Neural cell (in vitro differentiated cells): ENCODE results near the gene SERINC4. TPM values are rescaled to one million over a fixed set of nuclear protein-coding genes. Genes with fewer than 3 reads are reported as not detected.
"Not testable (repeated sequence)": the region's sequence is repeated elsewhere in the genome, so short reads cannot be mapped to it uniquely, and the experiment has no call there.

Experiments
- H2AFZ ChIP-seq: fragments of 200-600, 300-800 bp; sonication (generic), shearing (Covaris generic); 2 replicates; pipeline ENCODE4 v1.6.0; 2014; ENCODE audit warnings: low read depth, mild to moderate bottlenecking, antibody characterized with exemption, low read length, moderate library complexity
- H3F3A ChIP-seq: fragments of 200-600 bp; shearing (Covaris generic); 2 replicates; pipeline ENCODE4 v1.6.1; 2016; ENCODE audit warnings: mild to moderate bottlenecking, moderate library complexity, mixed read lengths, antibody characterized with exemption, low read length; ENCODE audit not compliant: insufficient read depth, poor library complexity, severe bottlenecking
- H3K27ac ChIP-seq: fragments of 200-600, 300-800 bp; sonication (generic), shearing (Covaris generic); 2 replicates; pipeline ENCODE4 v1.5.1; 2014; ENCODE audit warnings: mild to moderate bottlenecking, low read length, moderate library complexity
- H3K27me3 ChIP-seq: fragments of 300-800, 200-600 bp; sonication (generic), shearing (Covaris generic); 2 replicates; pipeline ENCODE4 v1.6.0; 2014; ENCODE audit warnings: mild to moderate bottlenecking, low read depth, low read length, moderate library complexity; ENCODE audit not compliant: insufficient read depth
- H3K36me3 ChIP-seq: fragments of 300-800, 200-600 bp; sonication (generic), shearing (Covaris generic); 2 replicates; pipeline ENCODE4 v1.5.1; 2014; ENCODE audit warnings: mild to moderate bottlenecking, antibody characterized with exemption, low read length, moderate library complexity; ENCODE audit not compliant: insufficient read depth
- H3K4me2 ChIP-seq: fragments of 300-800, 200-600 bp; sonication (generic), shearing (Covaris generic); 2 replicates; pipeline ENCODE4 v1.6.0; 2014; ENCODE audit warnings: mild to moderate bottlenecking, low read length
- H3K4me3 ChIP-seq: fragments of 300-800, 200-600 bp; sonication (generic), shearing (Covaris generic); 2 replicates; pipeline ENCODE4 v1.5.1; 2014; ENCODE audit warnings: mild to moderate bottlenecking, low read length, moderate library complexity
- H3K79me2 ChIP-seq: fragments of 200-600 bp; shearing (Covaris generic); replicated peaks from 2 replicates; pipeline ENCODE4 v1.6.0; 2014; ENCODE audit warnings: mild to moderate bottlenecking, low read length, moderate library complexity; ENCODE audit not compliant: insufficient read depth
- H3K9ac ChIP-seq: fragments of 300-800, 200-600 bp; sonication (generic), shearing (Covaris generic); 2 replicates; pipeline ENCODE4 v1.6.1; 2016; ENCODE audit warnings: mild to moderate bottlenecking, low read length, mixed read lengths
- H3K9me2 ChIP-seq: fragments of 200-600 bp; shearing (Covaris generic); 2 replicates; pipeline ENCODE4 v1.6.1; 2016; ENCODE audit warnings: mild to moderate bottlenecking, low read length, mixed read lengths; ENCODE audit not compliant: insufficient read depth
- H3K9me3 ChIP-seq: fragments of 200-600, 300-800 bp; sonication (generic), shearing (Covaris generic); 2 replicates; pipeline ENCODE4 v1.6.1; 2016; ENCODE audit warnings: mild to moderate bottlenecking, mixed run types, low read length, moderate library complexity, mixed read lengths
- H4K20me1 ChIP-seq: fragments of 200-600 bp; shearing (Covaris generic); 2 replicates; pipeline ENCODE4 v1.6.1; 2016; ENCODE audit warnings: mild to moderate bottlenecking, mixed run types; ENCODE audit not compliant: insufficient read depth
- EZH2 ChIP-seq: fragments of 200-600, 300-800 bp; shearing (Covaris generic), sonication (generic); IDR thresholded peaks from 2 replicates; pipeline ENCODE4 v1.6.1; 2014; ENCODE audit warnings: antibody characterized with exemption, low read length, borderline replicate concordance, mild to moderate bottlenecking; ENCODE audit not compliant: insufficient read depth, poor library complexity, severe bottlenecking
- MXI1 ChIP-seq: fragments of 450-650 bp; conservative IDR thresholded peaks from 2 replicates; pipeline ENCODE4 v1.6.1; 2014; ENCODE audit warnings: antibody characterized with exemption, mild to moderate bottlenecking; ENCODE audit not compliant: poor library complexity, severe bottlenecking
- POLR2AphosphoS5 ChIP-seq: IDR thresholded peaks from 2 replicates; pipeline ENCODE4 v1.6.1; 2012
- RAD21 ChIP-seq: fragments of 450-650 bp; conservative IDR thresholded peaks from 2 replicates; pipeline ENCODE4 v1.6.1; 2014; ENCODE audit warnings: antibody characterized with exemption, mild to moderate bottlenecking, moderate library complexity
- SMC3 ChIP-seq: fragments of 450-650 bp; conservative IDR thresholded peaks from 2 replicates; pipeline ENCODE4 v1.6.1; 2014; ENCODE audit warnings: antibody characterized with exemption, mild to moderate bottlenecking, moderate library complexity; ENCODE audit not compliant: poor library complexity
- TAF1 ChIP-seq: IDR thresholded peaks from 2 replicates; pipeline ENCODE4 v1.6.1; 2012; ENCODE audit warnings: low read depth
- polyA plus RNA-seq: library from polyadenylated mRNA; depleted of rRNA; stranded (reverse); fragments of >200 nt; gene quantifications from 2 replicates; pipeline ENCODE4 v1.2.3, GENCODE V29; 2014
- TF ChIP-seq, protein P1 (sequence below): IDR thresholded peaks from 2 replicates; pipeline ENCODE4 v1.6.1; 2012; ENCODE audit warnings: borderline replicate concordance
- TF ChIP-seq, protein P2 (sequence below): fragments of 450-650 bp; IDR thresholded peaks from 2 replicates; pipeline ENCODE4 v1.5.1; 2014; ENCODE audit warnings: antibody characterized with exemption, mild to moderate bottlenecking, moderate library complexity; ENCODE audit not compliant: poor library complexity, severe bottlenecking

SERINC4 gene
- polyA plus RNA-seq, 1 donor from 2014 or later, result 0.47 TPM

DNA sequence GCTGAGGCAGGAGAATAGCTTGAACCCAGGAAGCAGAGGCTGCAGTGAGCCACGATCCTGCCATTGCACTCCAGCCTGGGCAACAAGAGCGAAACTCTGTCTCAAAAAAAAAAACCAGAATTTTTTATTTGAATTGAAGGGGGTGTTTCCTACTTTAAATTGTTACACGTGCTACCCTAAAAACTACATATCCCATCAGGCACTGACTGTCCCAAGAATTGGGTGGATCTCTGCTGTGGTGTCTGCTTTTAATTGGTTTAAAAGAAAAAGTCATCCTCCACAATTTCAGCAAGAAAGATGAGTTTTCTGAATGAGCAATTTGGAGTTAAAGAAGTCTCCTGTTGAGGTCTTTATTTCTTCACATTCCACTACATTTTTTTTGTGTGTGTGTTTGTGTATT, 51.6 kb downstream of the SERINC4 start:
- H3F3A ChIP-seq, result no peaks in the 10 kb centered on the region

DNA sequence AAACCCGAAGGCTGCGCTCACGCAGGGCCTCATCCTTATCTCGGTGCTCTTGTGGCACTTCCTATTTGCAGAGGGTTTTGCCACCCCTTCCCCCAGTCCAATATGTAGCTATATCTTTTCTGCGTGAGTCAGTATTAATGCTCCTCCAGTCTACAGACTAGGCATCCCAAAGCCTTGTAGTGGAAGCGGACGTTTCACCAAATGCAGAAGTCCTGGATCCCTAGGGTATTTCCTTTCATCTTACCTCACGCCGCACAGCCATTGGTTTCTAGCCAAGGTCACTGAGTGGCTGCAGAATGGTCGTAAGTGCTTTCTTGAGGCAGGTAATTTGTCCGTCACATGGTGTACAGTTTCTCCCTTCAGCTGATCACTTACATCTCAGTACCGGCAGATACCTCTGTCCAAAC, 53.1 kb downstream of the SERINC4 start:
- peak overlapping the region; percentile 71 for H2AFZ ChIP-seq
- not testable (repeated sequence) for H3F3A ChIP-seq, H3K9me2 ChIP-seq, H3K36me3 ChIP-seq, H4K20me1 ChIP-seq, H3K9me3 ChIP-seq, H3K27me3 ChIP-seq
- peaks cover 31% of the 10 kb centered on the region for H3K79me2 ChIP-seq
- H3K4me3 ChIP-seq, result peak overlapping the region; percentile 74
- H3K4me2 ChIP-seq, result peak overlapping the region; percentile 94
- H3K9ac ChIP-seq, result peak overlapping the region; percentile 85
- peak; percentile 7 for TF ChIP-seq MXI1
- H3K27ac ChIP-seq, result peak overlapping the region; percentile 86

More for the DNA sequence above, 51.6 kb downstream of the SERINC4 start:
- H3K79me2 ChIP-seq, result peaks cover 42% of the 10 kb centered on the region
- no peak overlapping the region for H3K4me2 ChIP-seq
- H4K20me1 ChIP-seq, result no peaks in the 10 kb centered on the region
- H3K27ac ChIP-seq, result no peak overlapping the region
- no peak overlapping the region for H2AFZ ChIP-seq
- H3K27me3 ChIP-seq, result no peaks in the 10 kb centered on the region
- H3K36me3 ChIP-seq, result no peaks in the 10 kb centered on the region
- no peak for TF ChIP-seq EZH2
- TF ChIP-seq RAD21, result no peak
- no peak for TF ChIP-seq POLR2AphosphoS5
- no peak for TF ChIP-seq TAF1
- TF ChIP-seq, protein P1, sequence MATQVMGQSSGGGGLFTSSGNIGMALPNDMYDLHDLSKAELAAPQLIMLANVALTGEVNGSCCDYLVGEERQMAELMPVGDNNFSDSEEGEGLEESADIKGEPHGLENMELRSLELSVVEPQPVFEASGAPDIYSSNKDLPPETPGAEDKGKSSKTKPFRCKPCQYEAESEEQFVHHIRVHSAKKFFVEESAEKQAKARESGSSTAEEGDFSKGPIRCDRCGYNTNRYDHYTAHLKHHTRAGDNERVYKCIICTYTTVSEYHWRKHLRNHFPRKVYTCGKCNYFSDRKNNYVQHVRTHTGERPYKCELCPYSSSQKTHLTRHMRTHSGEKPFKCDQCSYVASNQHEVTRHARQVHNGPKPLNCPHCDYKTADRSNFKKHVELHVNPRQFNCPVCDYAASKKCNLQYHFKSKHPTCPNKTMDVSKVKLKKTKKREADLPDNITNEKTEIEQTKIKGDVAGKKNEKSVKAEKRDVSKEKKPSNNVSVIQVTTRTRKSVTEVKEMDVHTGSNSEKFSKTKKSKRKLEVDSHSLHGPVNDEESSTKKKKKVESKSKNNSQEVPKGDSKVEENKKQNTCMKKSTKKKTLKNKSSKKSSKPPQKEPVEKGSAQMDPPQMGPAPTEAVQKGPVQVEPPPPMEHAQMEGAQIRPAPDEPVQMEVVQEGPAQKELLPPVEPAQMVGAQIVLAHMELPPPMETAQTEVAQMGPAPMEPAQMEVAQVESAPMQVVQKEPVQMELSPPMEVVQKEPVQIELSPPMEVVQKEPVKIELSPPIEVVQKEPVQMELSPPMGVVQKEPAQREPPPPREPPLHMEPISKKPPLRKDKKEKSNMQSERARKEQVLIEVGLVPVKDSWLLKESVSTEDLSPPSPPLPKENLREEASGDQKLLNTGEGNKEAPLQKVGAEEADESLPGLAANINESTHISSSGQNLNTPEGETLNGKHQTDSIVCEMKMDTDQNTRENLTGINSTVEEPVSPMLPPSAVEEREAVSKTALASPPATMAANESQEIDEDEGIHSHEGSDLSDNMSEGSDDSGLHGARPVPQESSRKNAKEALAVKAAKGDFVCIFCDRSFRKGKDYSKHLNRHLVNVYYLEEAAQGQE, result no peak
- TF ChIP-seq MXI1, result no peak
- TF ChIP-seq, protein P2, sequence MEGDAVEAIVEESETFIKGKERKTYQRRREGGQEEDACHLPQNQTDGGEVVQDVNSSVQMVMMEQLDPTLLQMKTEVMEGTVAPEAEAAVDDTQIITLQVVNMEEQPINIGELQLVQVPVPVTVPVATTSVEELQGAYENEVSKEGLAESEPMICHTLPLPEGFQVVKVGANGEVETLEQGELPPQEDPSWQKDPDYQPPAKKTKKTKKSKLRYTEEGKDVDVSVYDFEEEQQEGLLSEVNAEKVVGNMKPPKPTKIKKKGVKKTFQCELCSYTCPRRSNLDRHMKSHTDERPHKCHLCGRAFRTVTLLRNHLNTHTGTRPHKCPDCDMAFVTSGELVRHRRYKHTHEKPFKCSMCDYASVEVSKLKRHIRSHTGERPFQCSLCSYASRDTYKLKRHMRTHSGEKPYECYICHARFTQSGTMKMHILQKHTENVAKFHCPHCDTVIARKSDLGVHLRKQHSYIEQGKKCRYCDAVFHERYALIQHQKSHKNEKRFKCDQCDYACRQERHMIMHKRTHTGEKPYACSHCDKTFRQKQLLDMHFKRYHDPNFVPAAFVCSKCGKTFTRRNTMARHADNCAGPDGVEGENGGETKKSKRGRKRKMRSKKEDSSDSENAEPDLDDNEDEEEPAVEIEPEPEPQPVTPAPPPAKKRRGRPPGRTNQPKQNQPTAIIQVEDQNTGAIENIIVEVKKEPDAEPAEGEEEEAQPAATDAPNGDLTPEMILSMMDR, result no peak
- TF ChIP-seq SMC3, result no peak
- no peaks in the 10 kb centered on the region for H3K9me3 ChIP-seq
- no peak overlapping the region for H3K9ac ChIP-seq
- H3K4me3 ChIP-seq, result peak overlapping the region; percentile 74
- no peaks in the 10 kb centered on the region for H3K9me2 ChIP-seq

DNA sequence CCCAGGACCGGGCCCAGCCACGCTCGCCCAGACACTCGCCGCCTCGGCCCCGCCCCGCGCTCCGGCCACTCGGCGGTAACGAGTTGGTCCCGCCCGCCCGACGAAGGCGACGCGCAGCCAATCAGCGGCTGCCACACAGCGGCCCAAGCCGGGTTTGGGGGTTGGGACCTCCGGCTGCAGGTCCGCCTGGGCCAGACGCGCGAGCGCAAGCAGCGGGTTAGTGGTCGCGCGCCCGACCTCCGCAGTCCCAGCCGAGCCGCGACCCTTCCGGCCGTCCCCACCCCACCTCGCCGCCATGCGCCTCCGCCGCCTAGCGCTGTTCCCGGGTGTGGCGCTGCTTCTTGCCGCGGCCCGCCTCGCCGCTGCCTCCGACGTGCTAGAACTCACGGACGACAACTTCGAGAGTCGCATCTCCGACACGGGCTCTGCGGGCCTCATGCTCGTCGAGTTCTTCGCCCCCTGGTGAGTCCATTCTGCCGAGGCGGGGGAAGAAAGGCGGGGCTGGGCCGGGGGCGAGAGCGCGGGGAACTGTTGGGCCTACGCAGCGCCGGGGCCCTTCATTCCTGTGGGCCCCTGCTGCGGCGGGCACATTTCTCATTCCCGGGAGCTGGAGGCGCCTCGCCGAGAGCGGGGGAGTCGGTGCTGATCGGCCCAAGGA, 53.6 kb downstream of the SERINC4 start, which contains the start of gene PDIA3:
Gene PDIA3 (plus strand): TSS at position 194 of the 658 bp plus-strand sequence. CDS start 102 bp downstream, at position 296.
- H3K27me3 ChIP-seq, result not testable (repeated sequence)
- H3K79me2 ChIP-seq, result peaks cover 31% of the 10 kb centered on the region
- TF ChIP-seq TAF1 (peak; percentile 61), POLR2AphosphoS5 (peak; percentile 85), MXI1 (peak; percentile 73)
- TF ChIP-seq, protein P2, result peak; percentile 60
- TF ChIP-seq, protein P1, result peak; percentile 63

More for the DNA sequence above, 53.6 kb downstream of the SERINC4 start, which contains the start of gene PDIA3:
- H3K36me3 ChIP-seq, H3K9me3 ChIP-seq, H3K9me2 ChIP-seq, H4K20me1 ChIP-seq, H3F3A ChIP-seq: not testable (repeated sequence)
- H2AFZ ChIP-seq, result peak within 1 kb of the TSS; percentile 71
- H3K9ac ChIP-seq, result peak within 1 kb of the TSS; percentile 85
- H3K4me3 ChIP-seq, result peak within 1 kb of the TSS; percentile 74
- peak within 1 kb of the TSS; percentile 94 for H3K4me2 ChIP-seq
- H3K27ac ChIP-seq, result peak within 1 kb of the TSS; percentile 86
